Stimulated activated CD4-positive, alpha-beta T cell treated with anti-CD3 and anti-CD28 coated beads, Interleukin-15, amount 100 ng/mL, for 24 hours (primary cell): ENCODE data around the gene CDKN1B.

ENCODE experiments used
- DNase-seq: peaks from one replicate; pipeline ENCODE4 v3.0.0-alpha.2; 2020

Gene CDKN1B

DNA sequence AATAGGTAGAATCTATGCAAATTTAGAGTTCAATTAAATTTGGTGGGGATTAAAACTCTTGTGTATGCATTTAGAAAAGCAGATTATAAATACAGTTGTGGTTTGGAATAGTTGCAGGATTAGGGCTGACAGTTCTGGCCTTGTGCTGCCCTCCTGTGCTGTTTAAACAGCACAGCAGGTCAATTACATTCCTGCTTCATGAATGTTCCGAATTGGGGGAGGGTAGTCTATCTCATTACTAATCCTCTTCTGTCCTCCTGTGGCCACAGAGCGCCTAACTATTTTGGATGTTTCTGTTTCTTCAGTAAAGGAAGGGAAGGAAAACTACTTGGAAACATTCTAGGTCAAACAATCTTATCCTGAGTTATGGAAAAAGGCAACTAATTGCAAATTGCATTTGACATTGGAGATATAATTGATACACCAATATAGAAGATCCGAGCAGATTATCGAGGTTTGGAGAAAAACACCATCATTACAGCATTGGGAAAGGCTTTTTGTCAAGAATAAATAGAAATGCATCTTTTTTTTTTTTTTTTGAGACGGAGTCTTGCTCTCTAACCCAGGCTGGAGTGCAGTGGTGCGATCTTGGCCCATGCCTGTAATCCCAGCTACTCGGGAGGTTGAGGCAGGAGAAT lies 12.5 kb upstream of the CDKN1B start:
- peak; percentile 34 for DNase-seq

DNA sequence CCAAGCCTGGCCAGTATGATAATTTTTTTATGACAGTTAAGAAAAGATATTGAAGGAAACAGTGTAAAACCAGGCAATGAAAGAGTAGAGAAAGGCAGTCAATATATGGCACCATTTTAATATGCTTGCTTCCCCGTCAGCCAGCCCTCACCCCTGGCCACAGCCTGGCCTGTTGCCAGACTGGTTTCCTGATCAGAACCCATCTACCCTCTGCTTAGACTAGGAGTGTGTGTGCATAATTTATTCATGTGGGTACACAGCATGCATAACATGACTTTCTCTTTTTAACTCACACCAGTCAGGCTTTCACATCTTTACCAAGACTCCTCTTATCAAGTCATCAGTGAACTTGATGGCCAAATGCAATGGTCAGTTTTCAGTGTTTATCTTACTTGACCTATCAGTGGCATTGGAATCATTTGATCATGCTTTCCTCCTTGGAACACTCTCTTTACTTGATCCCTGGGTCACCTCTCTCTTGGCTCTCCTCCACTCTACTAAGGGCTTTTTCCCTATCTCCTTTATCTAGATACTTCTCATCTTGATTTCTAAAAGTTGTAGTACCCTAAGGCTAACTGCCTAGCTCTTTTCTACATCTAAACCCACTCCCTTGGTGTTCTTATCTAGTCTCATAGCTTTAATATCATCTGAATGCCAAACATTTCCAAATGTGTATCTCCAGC lies 11.2 kb upstream of the CDKN1B start:
- peak; percentile 71 for DNase-seq

DNA sequence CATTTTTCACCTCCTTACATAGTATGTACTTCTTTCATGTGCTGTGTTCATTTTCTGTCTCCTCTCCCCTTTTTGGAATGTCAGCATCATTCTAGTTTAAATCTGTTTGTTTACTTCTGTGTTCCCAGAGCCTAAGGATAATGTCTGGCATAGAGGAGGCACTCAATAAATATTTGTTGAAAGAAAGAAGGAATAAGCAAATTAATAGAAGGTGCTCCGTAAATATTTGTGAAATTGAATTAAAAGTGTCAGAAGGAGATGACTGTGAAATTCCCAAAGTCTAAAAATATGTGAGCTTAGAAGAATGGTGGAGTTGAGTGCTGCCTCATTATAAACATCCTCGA lies 3.3 kb upstream of the CDKN1B start:
- DNase-seq = no peak

DNA sequence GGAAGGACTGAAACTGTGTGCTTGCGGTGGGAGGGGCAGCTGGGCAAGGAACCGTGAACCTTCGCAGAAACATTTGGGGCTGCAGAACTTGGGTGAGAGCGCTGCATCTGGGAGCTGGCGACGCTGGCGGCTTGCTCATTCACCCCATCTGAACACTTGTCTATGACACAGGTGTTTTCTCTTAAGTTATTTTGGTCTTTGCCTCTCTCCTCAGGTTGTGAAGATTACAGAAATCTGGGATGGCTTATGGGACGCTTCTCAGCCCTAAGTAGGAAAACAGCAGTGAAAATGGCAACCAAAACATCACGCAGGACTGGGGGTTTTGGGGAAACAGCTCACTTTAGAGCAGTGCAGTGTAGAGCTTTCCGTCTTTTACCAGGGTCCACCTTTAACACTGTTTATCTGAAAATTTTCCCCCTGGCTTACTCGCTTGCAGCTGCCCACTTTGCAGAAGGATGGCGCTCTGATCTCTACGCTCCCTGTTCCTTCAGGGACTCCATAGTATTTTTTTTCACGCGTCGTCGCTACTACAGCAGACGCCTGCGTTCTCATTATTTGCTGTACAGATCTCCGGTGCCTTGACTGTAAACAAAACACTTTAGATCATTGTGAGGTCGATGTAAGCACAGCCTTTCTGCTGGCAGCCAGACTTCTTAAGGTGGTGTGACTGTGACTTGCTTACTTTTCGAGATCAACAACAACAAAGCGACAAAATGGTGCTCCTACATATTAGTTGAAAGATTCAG lies 2.7 kb upstream of the CDKN1B start:
- DNase-seq = peak; percentile 59

DNA sequence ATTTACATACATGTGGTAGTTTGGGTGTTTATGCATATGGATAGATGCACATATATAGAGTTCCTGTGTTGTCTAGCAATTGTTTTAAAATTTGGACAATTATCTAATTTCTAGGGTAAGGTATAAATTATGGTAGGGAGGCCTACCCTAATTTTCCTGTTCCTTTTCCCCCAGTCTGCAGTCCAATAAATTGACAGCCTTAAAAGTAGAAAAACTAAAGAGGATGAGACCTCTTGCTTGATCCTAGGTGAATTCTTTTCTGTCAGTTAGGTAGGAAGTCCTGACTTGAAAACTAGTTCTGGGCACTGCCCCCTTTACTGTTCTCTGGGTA lies 2.1 kb upstream of the CDKN1B start:
- DNase-seq = no peak

DNA sequence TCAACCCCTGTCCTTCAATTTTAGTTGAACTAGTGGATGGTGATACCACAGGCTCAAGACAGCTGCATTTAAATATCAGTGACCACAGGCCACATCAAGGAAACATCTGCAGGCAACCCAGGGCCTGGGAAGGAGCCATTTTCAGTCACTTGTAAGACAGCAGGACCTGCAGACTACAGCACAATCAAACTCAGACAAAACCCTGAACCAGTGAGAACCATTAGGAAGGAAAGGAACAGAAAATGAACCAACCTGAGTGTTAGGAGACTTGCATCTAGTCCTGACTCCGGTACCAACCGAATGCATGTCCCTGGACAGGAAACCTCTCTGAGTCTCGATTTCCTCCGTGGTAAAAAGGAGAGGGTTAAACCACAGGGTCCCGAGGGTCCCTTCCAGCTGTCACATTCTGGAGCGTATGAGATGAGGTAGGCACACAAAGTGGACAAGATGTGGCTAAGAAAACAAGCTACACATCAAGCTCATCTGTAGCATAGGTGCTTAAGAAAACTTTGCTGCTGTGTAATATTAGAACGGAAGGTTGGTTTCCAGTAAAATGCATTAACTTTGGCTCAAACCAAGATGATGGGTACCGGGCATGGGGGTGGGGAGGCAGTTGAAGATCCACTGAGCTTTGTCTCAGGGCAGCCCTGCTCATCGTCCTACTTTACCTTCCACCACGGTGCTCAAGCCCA lies 1.6 kb upstream of the CDKN1B start:
- DNase-seq = peak; percentile 70

DNA sequence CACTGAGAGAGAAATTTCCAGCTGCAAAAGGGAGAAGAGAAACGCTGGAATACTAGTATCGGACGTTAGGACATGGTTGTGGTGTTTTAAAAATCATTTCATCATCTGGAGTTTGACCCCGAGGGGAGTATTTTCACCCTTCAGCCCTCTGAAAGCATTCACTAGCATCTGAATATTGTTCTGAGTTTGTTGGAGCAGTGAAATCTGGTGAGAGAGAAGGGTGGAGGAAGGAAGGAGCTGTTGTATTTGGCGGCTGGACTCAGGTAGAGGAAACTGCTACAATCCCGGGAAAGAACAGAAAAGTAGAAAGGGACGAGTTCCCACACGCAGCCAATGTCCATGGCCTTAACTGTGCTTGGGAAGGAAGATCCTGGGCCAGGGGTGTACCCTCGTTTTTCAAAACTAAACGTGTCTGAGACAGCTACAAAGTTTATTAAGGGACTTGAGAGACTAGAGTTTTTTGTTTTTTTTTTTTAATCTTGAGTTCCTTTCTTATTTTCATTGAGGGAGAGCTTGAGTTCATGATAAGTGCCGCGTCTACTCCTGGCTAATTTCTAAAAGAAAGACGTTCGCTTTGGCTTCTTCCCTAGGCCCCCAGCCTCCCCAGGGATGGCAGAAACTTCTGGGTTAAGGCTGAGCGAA lies 896 bp upstream of the CDKN1B start:
- DNase-seq = no peak

DNA sequence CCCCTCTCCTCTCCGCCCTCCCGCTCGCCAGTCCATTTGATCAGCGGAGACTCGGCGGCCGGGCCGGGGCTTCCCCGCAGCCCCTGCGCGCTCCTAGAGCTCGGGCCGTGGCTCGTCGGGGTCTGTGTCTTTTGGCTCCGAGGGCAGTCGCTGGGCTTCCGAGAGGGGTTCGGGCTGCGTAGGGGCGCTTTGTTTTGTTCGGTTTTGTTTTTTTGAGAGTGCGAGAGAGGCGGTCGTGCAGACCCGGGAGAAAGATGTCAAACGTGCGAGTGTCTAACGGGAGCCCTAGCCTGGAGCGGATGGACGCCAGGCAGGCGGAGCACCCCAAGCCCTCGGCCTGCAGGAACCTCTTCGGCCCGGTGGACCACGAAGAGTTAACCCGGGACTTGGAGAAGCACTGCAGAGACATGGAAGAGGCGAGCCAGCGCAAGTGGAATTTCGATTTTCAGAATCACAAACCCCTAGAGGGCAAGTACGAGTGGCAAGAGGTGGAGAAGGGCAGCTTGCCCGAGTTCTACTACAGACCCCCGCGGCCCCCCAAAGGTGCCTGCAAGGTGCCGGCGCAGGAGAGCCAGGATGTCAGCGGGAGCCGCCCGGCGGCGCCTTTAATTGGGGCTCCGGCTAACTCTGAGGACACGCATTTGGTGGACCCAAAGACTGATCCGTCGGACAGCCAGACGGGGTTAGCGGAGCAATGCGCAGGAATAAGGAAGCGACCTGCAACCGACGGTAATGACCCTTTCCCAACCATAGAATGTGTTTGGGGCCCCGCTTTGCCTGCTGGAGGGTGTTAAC lies 615 bp downstream of the CDKN1B start:
- peak; percentile 39 for DNase-seq

DNA sequence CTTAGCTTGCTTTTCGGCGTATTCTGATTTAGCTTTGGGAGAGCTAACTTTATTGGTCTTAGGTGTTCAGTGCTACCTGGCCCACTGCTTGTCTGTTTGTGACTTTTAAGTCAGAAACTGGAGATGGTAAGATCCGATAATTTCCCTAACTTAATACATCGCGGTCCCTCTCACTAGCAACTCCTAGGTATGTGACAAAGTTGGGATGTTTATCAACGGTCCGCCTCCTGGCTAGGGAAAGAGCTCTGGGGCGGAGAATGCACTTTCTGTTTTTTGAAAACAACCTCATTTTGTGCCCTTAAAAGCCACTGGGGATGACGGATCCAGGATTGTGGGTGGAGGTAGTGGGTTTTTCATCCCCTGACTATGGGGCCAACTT lies 1.2 kb downstream of the CDKN1B start:
- DNase-seq = peak; percentile 35

DNA sequence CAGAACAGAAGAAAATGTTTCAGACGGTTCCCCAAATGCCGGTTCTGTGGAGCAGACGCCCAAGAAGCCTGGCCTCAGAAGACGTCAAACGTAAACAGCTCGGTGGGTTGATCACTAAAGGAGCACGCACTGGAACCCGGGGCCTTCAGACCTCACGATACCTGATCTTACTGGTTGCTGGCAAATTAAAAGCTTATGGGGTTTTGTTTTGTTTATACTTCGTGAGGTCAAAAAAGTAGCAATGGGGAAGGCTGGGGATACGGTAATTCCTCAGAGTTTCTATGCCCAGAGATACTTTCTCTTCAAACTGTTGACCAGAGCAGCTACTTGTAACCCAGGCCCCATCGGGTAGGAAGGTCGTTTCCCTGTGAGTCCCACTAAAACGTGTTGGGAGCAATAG lies 1.7 kb downstream of the CDKN1B start:
- peak; percentile 51 for DNase-seq

DNA sequence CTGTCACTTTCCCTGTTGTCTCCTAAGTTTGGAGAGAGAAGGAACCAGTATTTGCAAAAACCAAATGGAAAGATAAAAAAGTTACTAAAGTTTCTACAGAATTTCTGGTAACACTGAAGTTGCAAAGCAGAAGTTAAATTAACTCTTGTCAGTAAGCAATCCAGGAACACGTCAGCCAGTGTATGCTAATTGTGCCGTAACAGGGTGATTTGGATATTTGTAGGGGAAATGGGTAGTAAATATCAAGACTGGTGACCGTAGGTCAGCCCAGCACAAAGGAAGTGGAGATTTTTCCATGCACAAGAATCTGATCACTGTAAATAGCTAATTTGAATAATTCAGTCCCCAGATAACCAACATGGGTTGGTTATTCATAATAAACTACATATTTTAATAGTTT lies 2.3 kb downstream of the CDKN1B start:
- no peak for DNase-seq

DNA sequence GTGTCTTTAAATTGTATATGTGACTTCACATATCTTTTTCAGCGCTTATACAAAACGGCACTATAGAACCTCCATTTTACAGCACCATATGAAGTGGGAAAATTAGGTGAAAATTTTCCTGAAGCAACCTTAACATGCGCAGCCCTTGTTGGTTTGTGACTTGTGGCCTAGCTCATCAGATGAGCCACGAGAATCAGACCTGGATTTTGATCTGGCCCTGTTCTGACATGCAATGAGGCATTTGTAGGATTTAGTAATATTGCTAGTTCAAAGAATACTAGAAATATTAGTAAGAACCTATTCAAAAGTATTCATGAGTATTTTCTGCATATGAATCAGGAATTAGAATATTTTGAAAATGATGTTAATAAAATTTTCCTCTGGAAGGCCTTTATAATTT lies 2.9 kb downstream of the CDKN1B start:
- no peak for DNase-seq

DNA sequence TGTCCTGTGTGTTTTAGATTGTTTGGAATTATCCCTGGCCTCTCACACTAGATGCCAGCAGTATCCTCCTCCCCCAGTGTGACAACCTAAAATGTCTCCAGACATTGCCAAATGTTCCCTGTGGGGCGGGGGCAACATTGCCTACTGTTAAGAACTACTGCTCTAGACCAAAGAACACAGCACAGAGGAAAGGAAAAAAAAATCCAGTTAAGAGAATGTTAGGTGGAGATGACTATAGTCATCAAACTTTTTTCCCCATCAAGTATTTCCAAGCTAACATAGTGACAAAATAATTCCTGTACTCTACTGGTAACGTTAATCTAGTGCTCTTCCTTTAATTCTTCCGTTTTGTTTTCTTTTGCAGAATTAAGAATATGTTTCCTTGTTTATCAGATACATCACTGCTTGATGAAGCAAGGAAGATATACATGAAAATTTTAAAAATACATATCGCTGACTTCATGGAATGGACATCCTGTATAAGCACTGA lies 3.5 kb downstream of the CDKN1B start:
- DNase-seq = peak; percentile 18

DNA sequence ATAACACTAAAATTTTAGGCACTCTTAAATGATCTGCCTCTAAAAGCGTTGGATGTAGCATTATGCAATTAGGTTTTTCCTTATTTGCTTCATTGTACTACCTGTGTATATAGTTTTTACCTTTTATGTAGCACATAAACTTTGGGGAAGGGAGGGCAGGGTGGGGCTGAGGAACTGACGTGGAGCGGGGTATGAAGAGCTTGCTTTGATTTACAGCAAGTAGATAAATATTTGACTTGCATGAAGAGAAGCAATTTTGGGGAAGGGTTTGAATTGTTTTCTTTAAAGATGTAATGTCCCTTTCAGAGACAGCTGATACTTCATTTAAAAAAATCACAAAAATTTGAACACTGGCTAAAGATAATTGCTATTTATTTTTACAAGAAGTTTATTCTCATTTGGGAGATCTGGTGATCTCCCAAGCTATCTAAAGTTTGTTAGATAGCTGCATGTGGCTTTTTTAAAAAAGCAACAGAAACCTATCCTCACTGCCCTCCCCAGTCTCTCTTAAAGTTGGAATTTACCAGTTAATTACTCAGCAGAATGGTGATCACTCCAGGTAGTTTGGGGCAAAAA lies 4.1 kb downstream of the CDKN1B start:
- no peak for DNase-seq

DNA sequence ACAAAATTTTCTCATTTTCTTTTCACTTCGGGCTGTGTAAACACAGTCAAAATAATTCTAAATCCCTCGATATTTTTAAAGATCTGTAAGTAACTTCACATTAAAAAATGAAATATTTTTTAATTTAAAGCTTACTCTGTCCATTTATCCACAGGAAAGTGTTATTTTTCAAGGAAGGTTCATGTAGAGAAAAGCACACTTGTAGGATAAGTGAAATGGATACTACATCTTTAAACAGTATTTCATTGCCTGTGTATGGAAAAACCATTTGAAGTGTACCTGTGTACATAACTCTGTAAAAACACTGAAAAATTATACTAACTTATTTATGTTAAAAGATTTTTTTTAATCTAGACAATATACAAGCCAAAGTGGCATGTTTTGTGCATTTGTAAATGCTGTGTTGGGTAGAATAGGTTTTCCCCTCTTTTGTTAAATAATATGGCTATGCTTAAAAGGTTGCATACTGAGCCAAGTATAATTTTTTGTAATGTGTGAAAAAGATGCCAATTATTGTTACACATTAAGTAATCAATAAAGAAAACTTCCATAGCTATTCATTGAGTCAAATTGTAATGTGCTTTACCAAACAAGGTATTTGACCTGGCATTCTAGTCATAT lies 4.8 kb downstream of the CDKN1B start:
- no peak for DNase-seq

DNA sequence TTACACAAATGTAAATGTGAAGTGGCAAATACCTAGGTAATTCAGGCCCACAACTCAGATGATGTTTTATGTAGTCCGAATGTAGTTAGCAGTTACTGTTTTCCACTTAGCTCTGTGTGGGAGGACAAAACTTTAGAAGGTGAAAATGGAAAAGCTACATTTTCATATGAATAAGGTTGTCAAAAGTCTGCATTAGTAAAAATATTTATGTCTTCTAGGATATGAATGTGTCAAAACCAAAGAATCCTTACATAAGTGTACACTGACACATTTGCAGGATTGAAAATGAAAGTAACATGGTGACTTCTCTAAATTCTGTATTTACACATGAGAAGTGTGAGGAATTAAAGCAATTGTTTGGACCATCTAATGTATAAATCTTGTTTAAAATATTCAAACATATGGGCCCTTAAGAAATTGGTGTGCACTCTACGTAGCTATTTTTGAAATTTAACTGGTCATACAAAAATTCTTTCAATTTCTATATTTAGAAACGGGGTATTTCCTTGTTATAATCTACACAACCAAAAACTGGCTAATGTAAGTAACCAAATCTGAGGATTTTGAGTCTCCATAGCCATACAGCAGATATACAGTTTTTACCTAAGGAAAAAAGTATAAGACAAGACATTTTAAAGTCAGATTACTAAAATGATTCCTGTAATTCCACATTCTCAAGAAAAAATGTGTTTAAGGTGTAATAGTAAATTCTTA lies 5.4 kb downstream of the CDKN1B start:
- no peak for DNase-seq

DNA sequence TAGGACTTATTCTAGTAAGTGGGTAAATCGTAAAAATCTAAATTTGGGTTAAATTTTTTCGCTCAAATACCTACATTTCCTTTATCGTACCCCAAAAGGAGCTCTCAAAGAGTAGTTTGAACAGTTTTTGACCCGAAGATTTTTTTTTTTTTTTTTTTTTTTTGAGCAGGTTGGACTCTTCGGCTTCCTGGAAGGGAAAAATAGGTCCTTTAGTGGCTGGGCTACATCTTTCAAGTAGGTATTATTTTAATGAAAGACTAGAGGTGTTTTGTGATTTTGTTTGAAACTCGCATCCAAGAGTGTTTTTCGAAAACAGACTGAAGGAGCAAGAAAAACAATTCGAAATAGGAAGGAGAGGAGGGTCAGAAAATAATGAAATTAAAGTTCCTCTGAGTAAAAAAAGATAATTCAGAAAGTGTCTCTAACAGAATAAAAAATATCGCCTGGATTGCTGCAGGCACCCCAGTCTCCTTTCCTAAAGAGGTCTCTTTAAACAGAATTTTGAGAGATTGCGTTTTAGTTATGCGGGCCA lies 6.0 kb downstream of the CDKN1B start:
- no peak for DNase-seq

DNA sequence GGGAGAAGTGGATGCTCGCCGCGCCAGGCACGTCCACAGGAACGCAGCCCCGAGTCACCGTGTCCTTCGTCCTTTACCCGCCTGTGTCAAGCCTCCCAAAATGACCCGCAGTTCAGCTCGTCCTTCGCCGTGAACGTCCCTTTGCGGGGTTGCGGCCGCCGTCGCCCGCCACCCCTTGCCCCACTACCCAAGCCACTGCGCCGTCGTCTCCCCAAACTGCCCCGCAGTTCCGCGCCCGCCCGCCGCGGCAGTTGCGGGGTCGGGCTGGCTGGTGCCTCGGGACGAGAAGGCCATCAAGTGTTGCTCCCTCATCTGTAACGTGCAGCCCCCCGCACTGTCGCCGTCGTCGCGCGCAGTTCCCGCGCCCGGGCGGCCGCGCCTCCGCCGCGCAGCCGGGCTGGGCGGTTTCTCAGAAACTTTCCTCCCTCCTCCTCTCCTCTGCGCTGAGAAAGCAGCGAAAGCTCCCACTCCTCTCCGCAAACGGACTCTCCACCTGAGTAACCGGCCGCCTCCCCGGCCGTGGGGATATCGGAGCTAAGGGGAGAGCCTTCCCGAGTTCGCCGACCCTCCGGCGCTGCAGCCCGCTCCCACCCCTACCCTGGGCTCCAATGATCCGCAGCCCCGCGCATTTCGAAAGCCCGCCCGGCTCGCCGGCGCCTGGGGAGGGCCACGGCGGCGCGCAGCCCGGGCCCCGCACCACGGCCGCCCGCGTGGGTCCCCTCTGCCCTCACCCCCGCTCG lies 6.7 kb downstream of the CDKN1B start:
- DNase-seq = peak; percentile 55

DNA sequence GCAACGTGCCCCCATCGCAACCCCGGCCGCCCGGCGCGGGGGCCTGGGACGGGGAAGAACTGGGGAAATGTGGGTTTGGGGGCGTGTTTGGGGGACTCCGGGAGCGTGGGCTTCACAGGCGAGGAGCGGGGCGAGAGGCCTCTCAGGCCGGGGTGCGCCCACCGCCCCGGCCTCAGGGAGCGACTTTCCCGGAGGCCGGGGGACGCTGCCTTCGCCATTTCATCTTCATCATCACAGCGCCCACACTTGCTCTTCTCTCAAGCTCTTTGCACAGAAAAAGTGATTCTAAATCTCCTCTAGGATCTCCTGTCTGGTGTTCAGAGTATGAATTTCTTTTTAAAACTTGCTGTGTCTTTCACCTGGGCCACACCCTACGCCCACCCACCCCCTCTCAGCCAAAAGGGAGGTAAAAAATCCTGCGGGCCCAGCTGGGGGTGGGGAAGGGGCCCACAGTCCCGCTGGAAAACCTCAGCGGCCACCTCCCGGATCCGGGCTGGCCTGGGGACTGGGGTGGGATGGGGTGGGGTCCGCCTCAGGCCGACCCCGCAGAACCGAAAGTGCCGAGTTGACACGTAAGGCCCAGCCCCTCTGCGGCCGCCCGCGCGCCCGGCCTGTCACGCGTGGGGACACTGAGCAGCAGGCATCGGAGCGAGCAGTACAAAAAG lies 7.4 kb downstream of the CDKN1B start:
- DNase-seq = no peak
